KMS-11 (cell line): Measurements from ENCODE around the gene GPI.
"Not testable (repeated sequence)": the region's sequence is repeated elsewhere in the genome, so short reads cannot be mapped to it uniquely, and the experiment has no call there.

Experiments
- H2AFZ ChIP-seq: fragments of 200-600 bp; sonication (generic); 2 replicates; pipeline ENCODE4 v1.6.1; 2016; ENCODE audit warnings: antibody characterized with exemption, mixed run types, low read depth
- H3K27ac ChIP-seq: fragments of 200-600 bp; sonication (generic); 2 replicates; pipeline ENCODE4 v1.6.1; 2016; ENCODE audit warnings: mild to moderate bottlenecking, mixed run types
- H3K27me3 ChIP-seq: fragments of 200-600 bp; sonication (generic); 2 replicates; pipeline ENCODE4 v1.6.1; 2017; ENCODE audit warnings: mild to moderate bottlenecking, low read depth, mixed run types, moderate library complexity; ENCODE audit not compliant: insufficient read depth
- H3K36me3 ChIP-seq: fragments of 200-600 bp; sonication (generic); 2 replicates; pipeline ENCODE4 v1.6.1; 2017; ENCODE audit warnings: mild to moderate bottlenecking, mixed run types; ENCODE audit not compliant: insufficient read depth
- H3K4me1 ChIP-seq: fragments of 200-600 bp; sonication (generic); 2 replicates; pipeline ENCODE4 v1.6.1; 2016; ENCODE audit warnings: mild to moderate bottlenecking, low read depth, mixed run types; ENCODE audit not compliant: poor library complexity, severe bottlenecking
- H3K4me2 ChIP-seq: fragments of 200-600 bp; sonication (generic); 2 replicates; pipeline ENCODE4 v1.7.0; 2016; ENCODE audit warnings: mild to moderate bottlenecking, mixed run types
- H3K4me3 ChIP-seq: fragments of 200-600 bp; sonication (generic); IDR thresholded peaks from 2 replicates; pipeline ENCODE4 v1.6.1; 2017; ENCODE audit warnings: low read depth, low read length, mixed read lengths; ENCODE audit not compliant: insufficient read depth
- H3K79me2 ChIP-seq: fragments of 200-600 bp; sonication (generic); 2 replicates; pipeline ENCODE4 v1.6.1; 2016; ENCODE audit warnings: low read depth, mixed run types; ENCODE audit not compliant: insufficient read depth
- H3K9ac ChIP-seq: fragments of 200-600 bp; sonication (generic); 2 replicates; pipeline ENCODE4 v1.6.1; 2016; ENCODE audit warnings: mild to moderate bottlenecking, mixed run types
- H4K20me1 ChIP-seq: fragments of 200-600 bp; sonication (generic); 2 replicates; pipeline ENCODE4 v1.6.1; 2016; ENCODE audit warnings: mild to moderate bottlenecking, mixed run types; ENCODE audit not compliant: insufficient read depth
- CTCF ChIP-seq: fragments of 200-600 bp; sonication (generic); conservative IDR thresholded peaks from 2 replicates; pipeline ENCODE4 v1.6.1; 2017; ENCODE audit warnings: low read depth, mild to moderate bottlenecking, antibody characterized with exemption, low read length, moderate library complexity, mixed read lengths

The GPI gene

GRCh38 chr19:34382471-34382870, 17.5 kb downstream of the GPI start:
- H3K27ac ChIP-seq, result no peak overlapping the region
- no peaks in the 10 kb centered on the region for H3K79me2 ChIP-seq
- peaks cover 33% of the 10 kb centered on the region; the same call in 1 of the 2 replicates for H3K36me3 ChIP-seq
- no peaks in the 10 kb centered on the region for H3K4me1 ChIP-seq
- H3K27me3 ChIP-seq, result no peaks in the 10 kb centered on the region
- H3K9ac ChIP-seq, result no peak overlapping the region
- H4K20me1 ChIP-seq, result no peaks in the 10 kb centered on the region
- no peak for TF ChIP-seq CTCF
- no peak overlapping the region for H3K4me3 ChIP-seq
- no peak overlapping the region for H2AFZ ChIP-seq
- H3K4me2 ChIP-seq, result no peak overlapping the region

GRCh38 chr19:34383599-34383998, 18.6 kb downstream of the GPI start:
- H3K79me2 ChIP-seq, result no peaks in the 10 kb centered on the region
- no peaks in the 10 kb centered on the region for H3K27me3 ChIP-seq
- no peak overlapping the region for H2AFZ ChIP-seq
- H3K9ac ChIP-seq, result no peak overlapping the region
- H3K36me3 ChIP-seq, result peaks cover 27% of the 10 kb centered on the region; the same call in 1 of the 2 replicates
- H3K27ac ChIP-seq, result no peak overlapping the region
- no peak overlapping the region for H3K4me2 ChIP-seq
- TF ChIP-seq CTCF, result no peak
- no peaks in the 10 kb centered on the region for H4K20me1 ChIP-seq
- no peak overlapping the region for H3K4me3 ChIP-seq
- no peaks in the 10 kb centered on the region for H3K4me1 ChIP-seq

GRCh38 chr19:34386645-34387445, 21.8 kb downstream of the GPI start:
- H3K36me3 ChIP-seq, result peaks cover 6% of the 10 kb centered on the region; the same call in 1 of the 2 replicates
- no peaks in the 10 kb centered on the region for H4K20me1 ChIP-seq
- H3K27ac ChIP-seq, result no peak overlapping the region
- no peak overlapping the region for H3K9ac ChIP-seq
- no peaks in the 10 kb centered on the region for H3K4me1 ChIP-seq
- H3K79me2 ChIP-seq, result no peaks in the 10 kb centered on the region; the same call in 1 of the 2 replicates
- no peaks in the 10 kb centered on the region for H3K27me3 ChIP-seq
- TF ChIP-seq CTCF, result no peak
- no peak overlapping the region for H2AFZ ChIP-seq
- no peak overlapping the region for H3K4me3 ChIP-seq
- H3K4me2 ChIP-seq, result no peak overlapping the region

- Histone ChIP-seq H4K20me1 (no peaks in the 10 kb centered on the region), H3K4me1 (no peaks in the 10 kb centered on the region), H3K27me3 (no peaks in the 10 kb centered on the region), H3K4me2 (no peak overlapping the region), H3K36me3 (peaks cover 6% of the 10 kb centered on the region; the same call in 1 of the 2 replicates), H2AFZ (no peak overlapping the region), H3K4me3 (no peak overlapping the region), H3K27ac (no peak overlapping the region), H3K79me2 (no peaks in the 10 kb centered on the region; the same call in 1 of the 2 replicates), H3K9ac (no peak overlapping the region)
- TF ChIP-seq CTCF, result no peak
Observed at GRCh38 chr19:34387446-34387810, 22.4 kb downstream of the GPI start.

- not testable (repeated sequence) for H3K79me2 ChIP-seq, H2AFZ ChIP-seq, H3K36me3 ChIP-seq, H4K20me1 ChIP-seq, H3K4me3 ChIP-seq, H3K9ac ChIP-seq, H3K4me1 ChIP-seq, H3K4me2 ChIP-seq, H3K27ac ChIP-seq, H3K27me3 ChIP-seq
Observed at GRCh38 chr19:34388745-34389144, 23.7 kb downstream of the GPI start.
